HG02870 (cell line): ENCODE results near the gene TRIM71.
"Not testable (repeated sequence)": the region's sequence is repeated elsewhere in the genome, so short reads cannot be mapped to it uniquely, and the experiment has no call there.

ENCODE experiments used
- ATAC-seq: cut with Tn5 transposase; IDR thresholded peaks from one replicate; pipeline ENCODE4 v1.9.1; 2021; ENCODE audit warnings: mild to moderate bottlenecking, moderate library complexity; ENCODE audit not compliant: unreplicated experiment

Gene TRIM71

GRCh38 chr3:32922078-32922477 lies 104.3 kb downstream of the TRIM71 start:
- ATAC-seq: no peak

DNA sequence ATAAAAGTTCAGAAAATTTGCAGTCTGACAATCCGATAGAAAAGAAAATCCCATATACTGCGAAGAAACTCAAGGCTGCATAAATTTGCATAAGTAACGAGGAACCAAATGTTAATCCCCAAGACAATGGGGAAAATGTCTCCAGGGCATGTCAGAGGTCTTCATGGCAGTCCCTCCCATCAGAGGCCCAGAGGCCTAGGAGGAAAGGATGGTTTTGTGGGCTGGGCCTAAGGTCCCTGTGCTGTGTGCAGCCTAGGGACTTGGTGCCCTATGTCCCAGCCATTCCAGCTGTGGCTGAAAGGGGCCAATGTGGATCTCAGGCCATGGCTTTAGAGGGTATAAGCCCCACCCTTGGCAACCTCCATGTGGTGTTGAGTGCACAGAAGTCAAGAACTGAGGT lies 112.4 kb downstream of the TRIM71 start:
- no peak for ATAC-seq

DNA sequence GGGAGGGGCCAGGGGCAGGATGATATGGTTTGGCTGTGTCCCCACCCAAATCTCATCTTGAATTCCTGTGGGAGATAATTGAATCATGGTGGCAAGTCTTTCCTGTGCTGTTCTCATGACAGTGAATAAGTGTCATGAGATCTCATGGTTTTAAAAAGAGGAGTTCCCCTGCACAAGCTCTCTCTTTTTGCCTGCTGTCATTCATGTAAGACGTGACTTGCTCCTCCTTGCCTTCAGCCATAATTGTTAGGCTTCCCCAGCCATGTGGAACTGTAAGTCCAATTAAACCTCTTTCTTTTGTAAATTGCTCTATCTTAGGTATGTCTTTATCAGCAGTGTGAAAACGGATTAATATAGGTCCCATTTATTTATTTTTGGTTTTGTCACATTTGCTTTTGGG lies 113.5 kb downstream of the TRIM71 start:
- ATAC-seq: not testable (repeated sequence)

GRCh38 chr3:32934150-32934742 lies 116.4 kb downstream of the TRIM71 start:
- no peak for ATAC-seq

DNA sequence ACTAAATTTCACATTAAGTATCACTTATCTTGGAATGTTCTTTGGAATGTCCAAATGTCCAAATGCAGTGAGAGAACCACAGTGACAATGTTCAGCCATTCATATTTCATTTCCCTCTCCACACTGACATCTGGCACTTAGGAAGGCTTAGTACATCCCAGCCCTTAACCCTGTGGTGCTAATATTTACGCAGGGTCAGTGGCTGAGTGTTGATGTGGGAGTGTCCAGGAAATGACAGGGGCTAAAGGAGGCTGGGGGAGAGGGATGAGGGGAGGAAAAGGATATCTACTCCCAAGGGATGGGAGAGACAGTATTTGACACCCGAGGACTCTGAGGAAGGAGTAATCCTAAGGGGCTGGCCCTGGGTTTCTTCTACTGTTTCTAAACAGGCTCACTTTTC lies 119.5 kb downstream of the TRIM71 start:
- ATAC-seq: no peak

DNA sequence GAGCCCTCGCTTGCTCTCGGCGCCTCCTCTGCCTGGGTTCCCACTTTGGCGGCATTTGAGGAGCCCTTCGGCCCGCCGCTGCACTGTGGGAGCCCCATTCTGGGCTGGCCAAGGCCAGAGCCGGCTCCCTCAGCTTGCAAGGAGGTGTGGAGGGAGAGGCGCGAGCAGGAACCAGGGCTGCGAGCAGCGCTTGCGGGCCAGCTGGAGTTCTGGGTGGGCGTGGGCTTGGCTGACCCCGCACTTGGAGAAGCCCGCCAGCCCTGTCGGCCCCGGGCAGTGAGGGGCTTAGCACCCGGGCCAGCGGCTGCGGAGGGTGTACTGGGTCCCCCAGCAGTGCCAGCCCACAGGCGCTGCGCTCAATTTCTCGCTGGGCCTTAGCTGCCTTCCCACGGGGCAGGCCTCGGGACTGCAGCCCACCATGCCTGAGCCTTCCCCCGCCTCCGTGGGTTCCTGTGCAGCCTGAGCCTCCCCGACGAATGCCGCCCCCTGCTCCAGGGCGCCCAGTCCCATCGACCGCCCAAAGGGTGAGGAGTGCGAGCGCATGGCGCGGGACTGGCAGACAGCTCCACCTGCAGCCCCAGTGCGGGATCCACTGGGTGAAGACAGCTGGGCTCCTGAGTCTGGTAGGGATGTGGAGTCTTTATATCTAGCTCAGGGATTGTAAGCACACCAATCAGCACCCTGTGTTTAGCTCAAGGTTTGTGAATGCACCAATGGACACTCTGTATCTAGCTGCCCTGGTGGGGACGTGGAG lies 121.9 kb downstream of the TRIM71 start:
- not testable (repeated sequence) for ATAC-seq

DNA sequence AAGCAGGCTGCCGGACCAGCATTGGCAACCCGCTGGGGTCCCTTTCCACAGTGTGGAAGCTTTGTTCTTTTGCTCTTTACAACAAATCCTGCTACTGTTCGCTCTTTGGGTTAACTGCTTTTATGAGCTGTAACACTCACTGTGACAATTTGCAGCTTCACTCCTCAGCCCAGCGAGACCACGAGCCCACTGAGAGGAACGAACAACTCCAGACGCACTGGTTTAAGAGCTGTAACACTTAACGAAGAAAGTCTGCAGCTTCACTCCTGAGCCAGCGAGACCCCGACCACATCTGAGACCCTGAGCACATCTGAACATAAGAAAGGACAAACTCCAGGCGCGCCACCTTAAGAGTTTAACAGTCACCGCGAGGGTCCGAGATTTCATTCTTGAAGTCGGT lies 122.9 kb downstream of the TRIM71 start:
- ATAC-seq: no peak

GRCh38 chr3:32945136-32945535 lies 127.3 kb downstream of the TRIM71 start:
- ATAC-seq: no peak

GRCh38 chr3:32945598-32945997 lies 127.8 kb downstream of the TRIM71 start:
- ATAC-seq: not testable (repeated sequence)

- ATAC-seq: no peak
Observed at GRCh38 chr3:32946973-32947788, 129.4 kb downstream of the TRIM71 start.
